Measurements from ENCODE around the gene SLCO3A1. TPM values are rescaled to one million over a fixed set of nuclear protein-coding genes. Genes with fewer than 3 reads are reported as not detected.

Gene SLCO3A1
- total RNA-seq, 2 donors from 2014 or later: 7.2 to 11.4 TPM

GRCh38 chr15:92021792-92022191 is 168.3 kb downstream of the SLCO3A1 start:
- H3K27ac ChIP-seq (ENCODE audit: low read depth, low read length): no peak overlapping the region
- no peaks in the 10 kb centered on the region for H3K27me3 ChIP-seq (ENCODE audit: control insufficient read depth, insufficient read depth, low read length, poor library complexity, severe bottlenecking)
- H3K9ac ChIP-seq (ENCODE audit: extremely low read depth, low read length, poor library complexity, severe bottlenecking): no peak overlapping the region
- H3K4me1 ChIP-seq (ENCODE audit: control insufficient read depth, insufficient read depth, low read length): no peaks in the 10 kb centered on the region
- H3K9me3 ChIP-seq (ENCODE audit: control insufficient read depth, low read length): no peaks in the 10 kb centered on the region
- no peak for TF ChIP-seq CTCF (conservative IDR thresholded peaks at IDR 0.05)
- H3K9me3 Mint-ChIP-seq: no peaks in the 10 kb centered on the region
- no peaks in the 10 kb centered on the region for H3K4me1 Mint-ChIP-seq
- DNase-seq: no peak
- no peaks in the 10 kb centered on the region for H3K36me3 ChIP-seq (ENCODE audit: control insufficient read depth, insufficient read depth, low read length)
- no peak overlapping the region for H3K4me3 ChIP-seq (ENCODE audit: low read length)
- no peaks in the 10 kb centered on the region for H3K36me3 Mint-ChIP-seq (ENCODE audit: low read depth)
- WGBS, 2 experiments (ENCODE audit: insufficient coverage in 1 of 2, insufficient read length in 1 of 2): 88 to 97% methylated on average over 4 to 5 of the region's 5 CpGs
- H3K27ac Mint-ChIP-seq: no peak overlapping the region
- H3K4me3 Mint-ChIP-seq: no peak overlapping the region
- H3K27me3 Mint-ChIP-seq (ENCODE audit: insufficient read depth): peaks cover 1% of the 10 kb centered on the region

GRCh38 chr15:92023965-92024364 is 170.5 kb downstream of the SLCO3A1 start:
- WGBS, 2 experiments (ENCODE audit: insufficient coverage in 1 of 2, insufficient read length in 1 of 2): 60 to 86% methylated on average over 1 of the region's 1 CpG
- no peaks in the 10 kb centered on the region for H3K36me3 Mint-ChIP-seq (ENCODE audit: low read depth)
- H3K27me3 Mint-ChIP-seq (ENCODE audit: insufficient read depth): no peaks in the 10 kb centered on the region
- Histone ChIP-seq H3K9me3 (ENCODE audit: control insufficient read depth, low read length) (no peaks in the 10 kb centered on the region), H3K27ac (ENCODE audit: low read depth, low read length) (no peak overlapping the region), H3K4me1 (ENCODE audit: control insufficient read depth, insufficient read depth, low read length) (no peaks in the 10 kb centered on the region), H3K9ac (ENCODE audit: extremely low read depth, low read length, poor library complexity, severe bottlenecking) (no peak overlapping the region), H3K27me3 (ENCODE audit: control insufficient read depth, insufficient read depth, low read length, poor library complexity, severe bottlenecking) (no peaks in the 10 kb centered on the region), H3K36me3 (ENCODE audit: control insufficient read depth, insufficient read depth, low read length) (no peaks in the 10 kb centered on the region), H3K4me3 (ENCODE audit: low read length) (no peak overlapping the region)
- no peaks in the 10 kb centered on the region for H3K9me3 Mint-ChIP-seq
- H3K27ac Mint-ChIP-seq: no peak overlapping the region
- H3K4me3 Mint-ChIP-seq: no peak overlapping the region
- DNase-seq: no peak
- H3K4me1 Mint-ChIP-seq: no peaks in the 10 kb centered on the region
- no peak for TF ChIP-seq CTCF (conservative IDR thresholded peaks at IDR 0.05)

GRCh38 chr15:92025706-92026270 is 172.3 kb downstream of the SLCO3A1 start:
- Mint-ChIP-seq H3K27ac (no peak overlapping the region), H3K4me3 (no peak overlapping the region), H3K36me3 (ENCODE audit: low read depth) (no peaks in the 10 kb centered on the region), H3K9me3 (no peaks in the 10 kb centered on the region), H3K27me3 (ENCODE audit: insufficient read depth) (peaks cover 3% of the 10 kb centered on the region), H3K4me1 (no peaks in the 10 kb centered on the region)
- Histone ChIP-seq H3K9ac (ENCODE audit: extremely low read depth, low read length, poor library complexity, severe bottlenecking) (no peak overlapping the region), H3K9me3 (ENCODE audit: control insufficient read depth, low read length) (no peaks in the 10 kb centered on the region), H3K4me3 (ENCODE audit: low read length) (no peak overlapping the region), H3K27me3 (ENCODE audit: control insufficient read depth, insufficient read depth, low read length, poor library complexity, severe bottlenecking) (no peaks in the 10 kb centered on the region), H3K4me1 (ENCODE audit: control insufficient read depth, insufficient read depth, low read length) (no peaks in the 10 kb centered on the region), H3K36me3 (ENCODE audit: control insufficient read depth, insufficient read depth, low read length) (no peaks in the 10 kb centered on the region), H3K27ac (ENCODE audit: low read depth, low read length) (no peak overlapping the region)
- TF ChIP-seq CTCF (conservative IDR thresholded peaks at IDR 0.05): no peak
- DNase-seq: no peak
- WGBS, 2 experiments (ENCODE audit: insufficient coverage in 1 of 2, insufficient read length in 1 of 2): 85 to 90% methylated on average over 3 to 10 of the region's 10 CpGs

Measured in endodermal cell (in vitro differentiated cells).